Activated T-helper 1 cell treated with anti-CD3 and anti-CD28 coated beads, Interleukin-2, amount 50 U/mL, for 16 hours (primary cell): ENCODE measurements around the gene ZNF581.

Experiments
- DNase-seq, 2 donors: peaks; one replicate each; pipeline ENCODE4 v3.0.0-alpha.2; 2020; ENCODE audit warnings: low read depth in 1 of 2, low spot score in 1 of 2

ZNF581 gene

DNA sequence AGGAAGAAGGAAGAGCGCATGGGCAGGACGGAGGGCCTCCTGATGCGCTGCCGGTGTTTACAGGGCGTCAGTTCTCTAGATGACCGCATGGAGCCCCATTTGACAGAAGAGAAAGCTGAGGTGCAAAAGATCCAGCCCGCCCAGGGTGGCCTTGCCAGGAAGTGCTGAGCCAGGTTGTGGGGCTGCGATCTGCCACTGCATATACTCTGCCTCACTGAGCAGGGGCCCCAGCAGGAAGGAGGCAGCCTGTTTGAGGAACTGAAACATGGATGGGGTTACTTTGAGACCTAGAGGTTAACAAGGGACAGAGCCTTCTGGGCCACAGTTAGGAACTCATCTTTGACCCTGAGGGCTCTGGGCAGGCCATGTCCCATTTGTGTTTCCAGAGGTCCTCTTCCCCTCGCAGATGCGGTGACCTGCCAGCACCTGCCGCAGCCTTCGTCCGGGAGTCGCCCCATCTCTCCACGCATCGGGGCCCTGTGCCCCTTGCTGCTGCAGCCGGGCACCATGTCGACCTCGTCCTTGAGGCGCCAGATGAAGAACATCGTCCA is 34.7 kb downstream of the ZNF581 start:
- no peak for DNase-seq

DNA sequence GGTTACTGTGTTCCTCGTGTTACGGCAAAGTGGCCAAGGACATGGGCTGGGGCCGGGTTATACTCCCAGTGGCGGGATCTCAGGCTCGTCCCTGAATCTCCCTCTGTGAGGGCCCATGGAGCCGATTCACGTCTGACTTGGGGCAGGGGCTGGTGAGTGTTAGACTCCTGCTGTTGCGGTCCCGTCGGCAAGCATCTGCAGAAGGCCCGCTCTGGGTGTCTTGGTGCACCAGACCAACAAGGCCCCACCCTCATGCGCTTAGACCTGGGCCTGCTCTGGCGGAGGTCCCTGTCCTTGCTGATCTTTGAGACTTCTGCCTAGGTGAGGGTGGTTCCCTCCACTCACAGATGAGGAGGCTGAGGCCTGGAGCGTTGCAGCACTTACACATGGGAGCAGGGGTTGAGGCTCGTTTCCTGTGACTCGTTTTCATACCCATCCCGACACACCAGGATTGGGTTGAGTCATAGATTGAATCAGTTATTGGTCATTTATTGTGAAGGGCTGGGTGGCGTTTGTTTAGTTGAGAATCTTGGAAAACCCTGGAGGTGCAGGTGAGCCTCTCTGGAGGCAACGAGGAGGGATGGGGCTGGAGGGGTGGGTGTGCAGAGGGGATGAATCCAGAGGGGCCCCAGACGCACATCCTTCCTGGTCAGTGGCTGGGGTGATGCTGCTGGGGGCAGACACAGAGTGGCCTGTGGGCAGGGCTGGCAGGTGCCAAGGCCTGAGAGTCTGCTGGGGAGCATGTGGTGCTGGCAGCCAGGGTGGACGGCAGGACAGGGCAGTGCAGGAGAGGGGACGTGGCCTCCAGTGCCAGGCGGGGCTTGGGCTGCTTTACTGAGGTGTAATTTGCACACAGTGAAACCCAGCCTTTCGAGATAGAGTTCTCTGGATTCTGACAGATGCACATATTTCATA is 36.2 kb downstream of the ZNF581 start:
- DNase-seq, result no peak

DNA sequence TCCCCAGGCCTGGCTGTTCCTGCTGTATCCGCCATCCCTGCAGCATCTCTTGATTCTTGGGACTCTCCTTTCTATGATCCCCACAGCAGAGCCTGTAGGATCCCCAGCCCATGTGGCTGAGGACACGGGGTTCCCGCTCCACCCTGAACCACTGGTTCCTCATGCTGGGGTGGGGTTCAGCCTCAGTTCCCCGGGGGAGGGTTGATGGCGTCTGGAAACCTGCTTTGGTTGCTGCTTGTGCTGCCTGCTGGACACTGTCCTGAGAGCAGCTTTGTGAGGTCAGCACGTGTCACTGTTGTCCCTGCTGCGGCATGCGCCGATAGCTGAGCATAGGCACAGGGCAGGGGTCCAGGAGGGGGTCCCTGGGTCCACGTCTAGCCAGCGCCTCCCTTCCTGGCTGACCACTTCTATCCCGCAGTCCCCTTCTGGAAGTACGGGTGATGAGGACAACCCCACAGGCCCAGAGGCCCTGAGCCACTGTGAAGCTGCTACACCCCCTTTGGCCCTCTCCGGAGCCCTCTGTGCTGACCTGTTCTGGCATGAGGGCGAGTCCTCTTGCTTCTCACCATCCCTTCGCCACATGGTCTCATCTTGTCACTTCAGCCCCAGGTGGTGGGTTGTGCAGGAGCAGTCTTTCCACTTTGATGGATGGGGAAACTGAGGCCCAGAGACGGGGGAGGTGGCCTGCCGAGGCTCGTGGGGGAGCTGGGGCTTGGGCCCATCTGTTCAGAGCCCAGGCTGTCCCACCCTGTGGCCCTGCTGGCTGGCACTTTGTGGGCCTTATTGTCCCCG is 37.1 kb downstream of the ZNF581 start:
- DNase-seq, result no peak

DNA sequence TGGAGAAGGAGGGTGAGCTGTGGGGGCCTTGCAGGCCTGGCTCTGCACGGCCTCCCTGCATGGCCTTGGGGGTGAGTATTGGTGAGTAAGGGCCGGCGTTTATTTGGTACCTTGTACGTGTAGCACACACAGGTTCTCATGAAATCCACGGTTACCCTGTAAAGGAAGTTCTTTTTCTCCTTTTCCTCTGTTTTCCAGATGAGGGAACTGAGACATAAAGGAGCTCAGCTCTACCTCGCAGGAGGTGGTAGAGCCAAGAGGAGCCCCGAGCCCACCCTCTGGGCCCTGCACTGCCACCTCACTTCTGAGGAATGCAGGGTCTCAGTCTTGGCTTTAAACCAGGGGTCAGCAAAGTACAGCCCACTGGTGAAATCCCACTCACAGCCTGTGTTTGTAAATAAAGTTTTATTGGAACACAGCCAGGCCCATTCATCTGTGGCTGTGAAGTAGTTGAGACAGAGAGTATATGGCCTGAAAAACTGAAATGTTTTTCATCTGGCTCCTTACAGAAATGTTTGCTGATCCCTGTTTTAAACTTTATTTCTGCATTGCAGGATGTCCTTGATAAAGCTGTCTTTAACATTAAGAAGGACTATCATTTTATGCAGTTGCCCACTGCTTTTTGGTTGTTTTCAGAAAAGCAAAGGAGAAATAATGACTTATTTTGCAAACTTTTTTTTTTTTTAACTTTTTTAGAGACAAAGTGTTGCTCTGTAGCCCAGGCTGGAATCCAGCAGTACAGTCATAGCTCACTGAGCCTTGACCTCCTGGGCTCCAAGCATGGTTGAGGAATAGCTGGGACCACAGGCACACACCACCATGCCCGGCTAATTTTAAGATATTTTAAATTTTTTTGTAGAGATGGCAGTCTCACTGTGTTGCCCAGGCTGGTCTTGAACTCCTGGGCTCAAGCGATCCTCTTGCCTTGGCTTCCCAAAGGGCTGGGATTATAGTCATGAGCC is 38.0 kb downstream of the ZNF581 start:
- no peak for DNase-seq

DNA sequence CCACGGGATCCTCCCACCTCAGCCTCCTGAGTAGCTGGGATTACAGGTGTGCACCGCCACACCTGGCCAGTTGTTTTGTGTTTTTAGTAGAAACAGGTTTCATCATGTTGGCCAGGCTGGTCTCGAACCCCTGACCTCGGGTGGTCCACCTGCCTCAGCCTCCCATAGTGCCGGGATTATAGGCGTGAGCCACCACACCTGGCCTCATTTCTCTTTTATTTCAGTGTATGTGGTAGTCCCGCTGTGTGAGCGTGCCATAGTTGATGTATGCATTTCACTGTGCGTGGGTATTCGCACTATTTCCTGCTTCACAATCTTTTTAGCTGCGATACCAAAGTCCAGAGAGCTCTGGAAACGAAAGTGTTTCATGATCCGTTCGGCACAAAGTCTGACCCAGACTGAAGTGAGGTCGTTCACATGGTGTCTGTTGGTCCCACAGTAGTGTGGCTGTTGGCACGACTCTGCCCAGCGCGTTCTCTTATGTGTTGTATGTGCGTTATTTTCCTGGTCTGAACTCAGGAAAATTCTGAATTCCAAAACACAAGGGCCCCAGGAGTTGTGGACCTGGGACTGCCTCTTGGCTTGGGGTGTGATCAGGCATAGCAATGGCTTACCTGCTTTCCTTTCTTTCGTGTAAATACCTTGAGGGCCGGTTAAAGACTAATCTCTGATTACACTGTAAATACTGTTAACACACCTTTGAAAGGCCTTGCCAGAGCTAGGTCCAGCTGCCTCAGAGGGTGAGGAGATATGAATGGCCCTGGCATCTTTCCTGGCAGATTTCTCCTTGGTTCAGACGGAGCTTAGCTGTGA is 40.2 kb downstream of the ZNF581 start:
- no peak for DNase-seq

DNA sequence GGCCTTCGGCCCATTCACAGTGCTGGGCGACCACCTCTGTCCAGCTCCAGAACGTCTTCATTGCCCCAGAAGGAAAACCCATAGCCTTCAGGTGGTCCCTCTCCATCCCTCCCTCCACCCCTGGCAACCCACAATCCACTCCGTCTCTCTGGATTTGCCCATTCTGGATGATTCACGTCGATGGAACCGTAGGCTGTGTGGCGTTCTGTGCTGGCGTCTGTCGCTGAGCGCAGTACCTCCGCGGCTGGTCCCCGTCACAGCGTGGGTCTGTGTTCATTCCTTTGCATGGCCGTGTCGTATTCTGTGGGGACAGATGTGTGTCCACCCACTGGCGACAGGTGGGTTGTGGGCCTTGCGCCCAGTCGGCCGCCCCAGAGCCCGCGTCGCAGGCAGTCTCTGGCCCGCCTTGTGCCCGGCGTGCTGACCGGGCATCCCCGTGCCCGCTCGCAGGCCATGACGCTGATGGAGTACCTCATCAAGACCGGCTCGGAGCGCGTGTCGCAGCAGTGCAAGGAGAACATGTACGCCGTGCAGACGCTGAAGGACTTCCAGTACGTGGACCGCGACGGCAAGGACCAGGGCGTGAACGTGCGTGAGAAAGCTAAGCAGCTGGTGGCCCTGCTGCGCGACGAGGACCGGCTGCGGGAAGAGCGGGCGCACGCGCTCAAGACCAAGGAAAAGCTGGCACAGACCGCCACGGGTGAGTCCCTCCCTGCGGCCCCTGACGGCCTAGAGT is 41.7 kb downstream of the ZNF581 start:
- no peak for DNase-seq

DNA sequence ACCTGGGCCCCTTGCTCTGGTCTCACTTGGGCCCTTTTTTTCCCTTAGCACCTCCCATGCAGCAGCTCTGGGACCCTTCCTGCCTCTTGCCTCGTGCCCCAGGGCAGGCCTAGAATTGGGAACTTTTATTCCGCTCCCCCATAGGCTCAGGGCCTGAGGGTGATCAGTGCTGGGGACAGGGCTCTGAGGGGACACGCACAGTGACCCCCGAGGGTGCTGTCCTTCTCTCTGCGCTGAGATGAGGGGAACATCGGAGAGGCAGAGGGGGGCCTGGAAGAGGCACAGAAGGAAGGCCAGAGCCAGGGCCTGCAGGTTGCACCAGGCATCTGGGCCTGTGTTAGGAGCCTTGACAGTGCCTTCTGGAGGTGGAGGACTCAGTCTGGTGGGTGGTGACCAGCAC is 42.3 kb downstream of the ZNF581 start:
- no peak for DNase-seq

DNA sequence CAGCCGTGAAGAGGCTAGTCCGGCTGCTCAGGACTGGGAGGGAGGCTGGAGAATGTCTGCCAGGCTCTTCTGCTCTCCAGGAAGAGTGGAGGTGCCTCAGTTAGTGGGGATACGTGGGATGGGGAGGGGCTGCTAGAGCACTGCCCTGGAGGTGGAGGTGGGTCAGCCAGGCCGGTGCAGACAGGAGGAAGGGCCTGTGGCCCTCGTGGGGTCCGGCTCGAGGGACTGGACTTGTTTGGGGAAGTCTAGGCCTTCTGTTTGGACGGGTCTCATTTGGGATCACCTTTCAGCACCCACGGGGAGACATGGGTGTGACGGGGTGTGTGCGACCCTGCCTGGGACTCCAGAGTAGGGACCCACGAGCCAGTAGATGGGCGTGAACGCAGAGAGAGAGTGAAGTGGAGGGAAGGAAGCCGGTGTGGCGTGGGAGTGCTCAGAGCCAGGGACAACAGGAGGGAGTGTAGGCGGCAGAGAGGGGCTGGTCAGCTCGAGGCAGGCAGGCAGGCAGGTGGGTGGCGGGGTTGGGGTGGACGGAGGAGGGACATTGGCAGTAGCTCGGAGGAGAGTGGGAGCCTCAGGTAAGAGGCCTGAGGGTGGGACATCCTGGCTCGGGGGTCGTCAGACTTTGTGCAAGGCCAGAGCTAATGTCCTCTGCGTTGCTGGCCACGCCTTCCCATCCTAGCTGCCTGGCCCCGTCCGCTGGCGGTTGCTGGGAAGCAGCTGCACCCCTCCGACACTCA is 43.0 kb downstream of the ZNF581 start:
- DNase-seq, result no peak

DNA sequence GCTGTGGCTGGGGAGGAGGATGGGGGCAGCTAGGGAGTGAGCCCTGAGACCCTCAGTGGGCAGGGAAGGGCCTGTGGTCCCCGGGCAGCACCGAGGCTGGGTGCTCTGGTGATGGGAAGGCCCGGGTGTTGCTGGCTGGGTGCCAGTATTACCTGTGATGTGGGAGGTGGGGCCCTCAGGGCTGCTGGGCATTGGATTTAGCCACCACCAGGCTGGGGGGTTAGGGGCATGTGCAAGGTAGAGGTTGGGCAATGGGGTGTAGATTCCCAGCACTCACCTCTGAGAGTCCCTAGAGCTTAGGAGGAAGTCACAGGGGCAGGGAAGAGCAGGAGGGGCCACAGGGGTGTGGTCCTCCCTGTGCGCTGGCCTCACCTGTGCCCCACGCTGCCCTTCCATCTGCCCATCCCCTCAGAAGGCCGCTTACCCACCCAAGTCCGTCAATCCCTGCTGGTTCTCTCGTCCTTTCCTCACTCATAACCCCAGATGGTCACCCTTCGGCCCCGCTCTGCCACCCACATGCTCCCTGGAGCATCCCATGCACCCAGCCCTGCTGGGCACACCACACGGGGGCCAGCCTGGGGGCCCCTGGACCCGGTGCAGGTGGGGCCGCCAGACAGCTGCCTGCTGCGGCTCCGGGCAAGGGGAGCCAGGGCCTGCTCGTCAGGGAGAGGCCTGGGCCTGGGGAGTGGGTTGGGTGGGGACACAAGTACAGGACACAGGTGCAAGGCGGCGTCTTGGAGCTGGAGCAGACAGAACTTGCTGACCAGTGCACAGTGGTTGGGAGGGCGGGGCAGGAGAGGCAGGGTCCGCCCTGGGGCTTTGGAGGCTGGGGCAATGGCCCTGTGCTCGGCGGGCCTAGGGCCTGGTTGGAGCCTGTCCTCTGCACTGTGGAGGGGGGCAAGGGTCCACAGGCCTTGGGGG is 44.1 kb downstream of the ZNF581 start:
- DNase-seq, result no peak

DNA sequence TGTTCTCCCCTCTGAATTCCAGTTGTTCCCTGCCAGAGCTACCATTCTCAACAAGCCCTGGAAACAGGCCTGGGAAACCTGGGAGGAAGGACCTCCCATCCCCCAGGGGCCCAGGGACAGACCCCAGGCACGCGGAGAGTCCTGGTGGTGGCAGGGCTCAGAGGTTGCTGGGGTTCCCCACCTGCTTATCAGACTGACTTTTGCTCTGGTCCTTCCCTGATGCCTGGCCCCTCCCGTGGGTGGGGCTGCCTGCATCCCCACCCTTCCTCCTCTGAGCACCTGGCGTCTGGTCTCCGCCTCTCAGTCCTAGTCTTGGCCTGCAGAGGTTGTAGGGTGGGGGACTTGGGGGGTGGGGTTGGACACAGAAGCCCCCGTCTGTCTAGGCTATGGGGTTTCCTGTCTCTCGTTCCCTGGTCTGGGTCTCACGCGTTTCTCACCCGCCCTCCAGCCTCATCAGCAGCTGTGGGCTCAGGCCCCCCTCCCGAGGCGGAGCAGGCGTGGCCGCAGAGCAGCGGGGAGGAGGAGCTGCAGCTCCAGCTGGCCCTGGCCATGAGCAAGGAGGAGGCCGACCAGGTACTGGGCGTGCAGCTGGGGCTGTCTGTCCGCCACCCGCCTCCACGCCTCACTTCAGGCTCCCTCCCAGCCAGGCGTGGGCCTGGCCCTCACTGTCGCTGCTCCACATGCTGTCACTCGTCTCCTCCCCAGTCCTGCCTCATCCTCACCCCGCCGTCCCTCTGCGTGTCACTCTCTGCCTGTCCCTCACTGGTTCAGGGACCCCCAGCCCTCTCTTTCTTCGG is 45.2 kb downstream of the ZNF581 start:
- DNase-seq, result no peak

DNA sequence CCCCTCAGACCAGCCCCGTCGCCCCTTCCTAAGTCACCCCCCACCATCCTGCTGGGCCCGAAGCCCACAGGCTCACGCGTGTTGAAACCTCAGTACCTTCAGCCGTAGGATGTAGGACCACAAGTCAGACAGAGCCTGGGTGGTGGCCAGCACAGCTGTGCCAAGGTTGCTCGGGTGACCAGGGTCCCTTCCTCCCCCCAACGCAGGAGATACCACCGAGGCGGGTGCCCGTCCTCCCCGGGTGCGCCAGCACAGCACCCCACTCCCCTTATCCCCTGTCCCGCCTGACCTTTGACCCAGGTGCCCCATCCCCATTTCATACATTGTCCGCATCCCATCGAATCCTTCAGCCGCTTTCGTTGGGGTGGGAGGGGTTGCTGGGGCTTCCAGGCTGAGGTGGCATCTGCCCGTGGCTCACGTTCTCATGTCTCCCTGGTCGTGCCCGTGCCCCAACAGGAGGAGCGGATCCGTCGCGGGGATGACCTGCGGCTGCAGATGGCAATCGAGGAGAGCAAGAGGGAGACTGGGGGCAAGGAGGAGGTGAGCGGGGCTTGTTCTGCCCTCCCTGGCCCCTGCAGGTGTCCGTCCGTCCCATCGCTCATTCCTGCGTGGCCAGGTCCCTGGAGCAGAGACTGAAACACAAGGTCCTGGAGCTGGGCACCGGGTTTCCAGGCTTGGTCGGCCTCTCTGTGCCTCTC is 46.1 kb downstream of the ZNF581 start:
- no peak for DNase-seq

DNA sequence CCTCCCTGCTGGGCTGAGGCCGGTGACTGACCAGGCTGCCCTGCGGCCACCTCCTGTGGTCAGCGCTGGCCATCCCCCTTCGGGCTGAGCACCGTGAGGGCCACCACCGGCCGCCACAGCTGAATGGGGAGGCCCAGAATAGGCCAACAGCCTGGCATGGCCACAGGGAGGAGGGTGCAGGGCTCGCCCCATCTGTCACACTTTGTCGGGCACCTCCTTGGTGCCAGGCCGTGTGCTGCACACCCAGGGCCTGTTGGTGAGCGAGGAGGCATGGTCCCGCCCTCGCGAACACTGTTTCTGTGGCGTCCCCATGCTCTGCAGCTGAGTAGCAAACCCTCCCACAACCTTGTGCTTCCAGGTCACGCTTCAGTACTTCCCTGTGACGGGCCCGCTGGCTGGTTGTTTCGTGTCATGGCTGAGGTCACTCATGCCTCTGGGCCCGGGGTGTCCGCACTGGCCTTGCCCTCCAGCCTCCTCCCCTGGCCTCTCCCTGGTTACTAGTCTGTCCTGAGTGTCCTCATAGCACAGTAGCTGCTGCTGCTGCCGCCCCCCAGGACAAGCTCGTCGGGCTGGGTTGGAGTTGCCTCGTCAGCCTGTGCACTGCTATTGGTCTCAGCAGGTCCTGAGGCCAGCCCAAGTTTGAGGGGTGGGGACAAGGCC is 46.8 kb downstream of the ZNF581 start:
- no peak for DNase-seq

DNA sequence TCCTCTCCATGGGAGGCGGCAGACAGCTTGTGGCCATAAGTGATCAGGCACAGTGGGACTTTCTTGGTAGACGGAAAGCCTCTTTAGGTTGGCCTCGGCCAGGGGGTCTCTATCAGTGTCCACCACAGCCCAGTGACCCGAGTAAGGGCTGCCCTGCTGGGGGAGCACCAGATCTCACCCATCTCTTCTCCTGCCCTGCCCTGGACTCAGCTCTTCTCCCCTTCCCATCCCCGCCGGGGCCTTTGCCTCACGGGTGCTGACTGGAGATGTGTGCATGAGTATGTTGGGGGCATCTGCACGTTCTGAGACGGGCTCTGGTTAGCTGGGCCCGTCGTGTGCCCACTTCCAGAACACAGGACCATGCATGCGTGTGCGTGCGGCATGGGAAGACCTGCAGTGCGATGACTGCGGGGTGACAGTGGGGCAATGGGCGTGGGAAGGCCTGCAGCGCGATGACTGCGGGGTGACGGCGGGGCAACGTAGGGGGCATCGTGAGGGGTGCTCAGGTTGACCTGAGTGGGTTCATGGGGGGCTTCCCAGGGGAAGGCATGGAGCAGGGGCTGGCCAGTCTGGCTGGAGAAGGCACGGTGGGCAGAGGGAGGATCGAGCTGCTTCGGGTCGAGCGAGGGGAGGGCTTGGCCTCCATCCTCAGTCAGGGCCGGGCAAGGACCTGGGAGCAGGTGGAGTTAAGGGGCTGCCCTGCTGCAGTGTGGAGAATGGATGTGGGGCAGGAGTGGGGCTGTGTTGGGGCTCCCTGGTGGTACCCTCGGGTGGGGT is 47.5 kb downstream of the ZNF581 start:
- no peak for DNase-seq

DNA sequence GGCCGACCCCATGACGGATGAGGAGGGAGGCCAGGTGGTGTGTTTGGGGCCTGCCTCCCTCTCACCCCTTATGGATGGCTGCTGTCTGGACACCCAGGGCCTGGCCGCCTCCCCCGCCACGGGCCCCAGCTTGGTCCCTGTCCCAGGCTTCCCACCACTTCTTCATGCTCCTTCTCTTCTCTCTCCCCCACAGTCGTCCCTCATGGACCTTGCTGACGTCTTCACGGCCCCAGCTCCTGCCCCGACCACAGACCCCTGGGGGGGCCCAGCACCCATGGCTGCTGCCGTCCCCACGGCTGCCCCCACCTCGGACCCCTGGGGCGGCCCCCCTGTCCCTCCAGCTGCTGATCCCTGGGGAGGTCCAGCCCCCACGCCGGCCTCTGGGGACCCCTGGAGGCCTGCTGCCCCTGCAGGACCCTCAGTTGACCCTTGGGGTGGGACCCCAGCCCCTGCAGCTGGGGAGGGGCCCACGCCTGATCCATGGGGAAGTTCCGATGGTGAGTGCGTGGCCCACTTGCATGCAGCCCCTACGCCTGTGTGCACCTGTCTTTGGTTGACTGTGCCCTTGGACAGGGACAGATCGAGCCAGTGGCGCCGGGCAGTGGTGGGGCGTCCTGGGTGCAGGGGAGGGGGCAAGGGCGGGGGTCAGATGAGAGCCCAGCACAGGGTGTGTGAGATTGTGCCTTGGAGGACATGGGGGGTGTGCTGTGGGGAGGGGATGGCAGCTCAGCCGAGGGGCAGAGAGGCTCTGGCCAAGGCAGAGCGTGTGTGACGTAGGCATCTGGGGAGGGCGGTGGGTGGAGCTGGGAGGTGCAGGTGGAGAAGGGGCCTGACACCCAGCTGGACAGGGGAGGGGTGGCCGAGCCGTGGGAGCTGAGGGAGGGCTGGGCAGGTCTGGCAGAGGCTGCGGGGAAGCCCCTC is 48.4 kb downstream of the ZNF581 start:
- no peak for DNase-seq
